ENCODE data around the gene LSP1.
"Not testable (repeated sequence)": the region's sequence is repeated elsewhere in the genome, so short reads cannot be mapped to it uniquely, and the experiment has no call there.

The LSP1 gene

GRCh38 chr11:1852877-1853276 is at the start of gene LSP1:
TSS of gene LSP1 (plus strand) at chr11:1853084. CDS start at chr11:1853145, 61 bp downstream.
- peak; percentile 52 to 67 (median 59) for DNase-seq

- DNase-seq = no peak
Observed at GRCh38 chr11:1803246-1803645, 49.6 kb upstream of the LSP1 start.

GRCh38 chr11:1803835-1804519 is 48.9 kb upstream of the LSP1 start:
- DNase-seq = not testable (repeated sequence)

GRCh38 chr11:1805525-1805924 is 47.4 kb upstream of the LSP1 start:
- no peak for DNase-seq

GRCh38 chr11:1807264-1807995 is 45.5 kb upstream of the LSP1 start:
- DNase-seq = no peak

- no peak for DNase-seq
Observed at GRCh38 chr11:1810761-1811160, 42.1 kb upstream of the LSP1 start.

GRCh38 chr11:1812274-1812673 is 40.6 kb upstream of the LSP1 start:
- no peak for DNase-seq

- DNase-seq = no peak
Observed at GRCh38 chr11:1812801-1813200, 40.1 kb upstream of the LSP1 start.

- not testable (repeated sequence) for DNase-seq
Observed at GRCh38 chr11:1813356-1813755, 39.5 kb upstream of the LSP1 start.

GRCh38 chr11:1814691-1815090 is 38.2 kb upstream of the LSP1 start:
- DNase-seq = no peak

GRCh38 chr11:1815311-1815710 is 37.6 kb upstream of the LSP1 start:
- no peak for DNase-seq

GRCh38 chr11:1815751-1816150 is 37.1 kb upstream of the LSP1 start:
- DNase-seq = no peak

GRCh38 chr11:1817000-1817399 is 35.9 kb upstream of the LSP1 start:
- DNase-seq = no peak

- DNase-seq = no peak
Observed at GRCh38 chr11:1817511-1817910, 35.4 kb upstream of the LSP1 start.

GRCh38 chr11:1819074-1819473 is 33.8 kb upstream of the LSP1 start:
- DNase-seq = no peak

- DNase-seq = no peak
Observed at GRCh38 chr11:1820463-1821325, 32.2 kb upstream of the LSP1 start.

- no peak for DNase-seq
Observed at GRCh38 chr11:1821562-1821961, 31.3 kb upstream of the LSP1 start.

- DNase-seq = no peak
Observed at GRCh38 chr11:1822648-1823375, 30.1 kb upstream of the LSP1 start.

GRCh38 chr11:1823376-1824220 is 29.3 kb upstream of the LSP1 start:
- no peak for DNase-seq

- DNase-seq = no peak
Observed at GRCh38 chr11:1824221-1825038, 28.5 kb upstream of the LSP1 start.

Measured in activated CD4-positive, CD25-positive, alpha-beta regulatory T cell (primary cell).